ENCODE data around the gene CADPS2.

CADPS2 gene

DNA sequence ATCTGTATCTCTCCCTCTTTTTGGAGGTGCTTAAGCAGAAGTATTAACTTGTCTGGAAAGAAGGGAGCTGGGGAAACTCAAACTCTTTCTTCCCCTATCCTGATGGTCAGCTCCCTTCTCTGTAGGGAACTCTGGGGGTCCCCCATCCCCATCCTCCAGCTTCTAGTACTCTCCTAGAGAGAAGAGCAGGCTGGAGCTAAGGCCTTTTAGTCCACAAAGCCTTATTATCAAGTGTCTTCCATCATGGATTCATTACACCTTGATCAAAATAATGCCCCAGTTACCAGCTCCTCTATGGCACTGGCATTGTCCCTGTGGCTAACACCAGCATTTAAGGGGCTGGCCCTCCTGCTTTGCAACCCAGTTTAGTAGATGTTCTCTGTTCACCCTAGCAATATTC lies 35.7 kb downstream of the CADPS2 start:
- no peak overlapping the region for H3K27ac ChIP-seq
- TF ChIP-seq CTCF (IDR thresholded peaks at IDR 0.05) (no peak), ZFX (IDR thresholded peaks at IDR 0.05; ENCODE audit: borderline replicate concordance) (no peak)

DNA sequence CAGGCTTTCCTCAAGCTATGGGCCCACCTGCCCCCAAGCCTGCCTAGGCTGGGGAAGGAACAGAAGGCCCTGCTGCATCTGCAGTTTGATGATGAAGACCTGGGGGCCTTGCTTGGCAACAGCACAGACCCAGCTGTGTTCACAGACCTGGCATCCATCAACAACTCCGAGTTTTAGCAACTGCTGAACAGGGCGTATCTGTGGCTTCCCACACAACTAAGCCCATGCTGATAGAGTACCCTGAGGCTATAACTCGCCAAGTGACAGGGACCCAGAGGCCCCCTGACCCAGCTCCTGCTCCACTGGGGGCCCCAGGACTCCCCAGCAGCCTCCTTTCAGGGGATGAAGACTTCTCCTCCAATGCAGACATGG lies 36.3 kb downstream of the CADPS2 start:
- no peak overlapping the region for H3K27ac ChIP-seq
- TF ChIP-seq ZFX (IDR thresholded peaks at IDR 0.05; ENCODE audit: borderline replicate concordance): no peak
- no peak for TF ChIP-seq CTCF (IDR thresholded peaks at IDR 0.05)

- TF ChIP-seq ZFX (IDR thresholded peaks at IDR 0.05; ENCODE audit: borderline replicate concordance) (no peak), CTCF (IDR thresholded peaks at IDR 0.05) (no peak)
- no peak overlapping the region for H3K27ac ChIP-seq
Observed at GRCh38 chr7:122849322-122849956, 36.8 kb downstream of the CADPS2 start.

- H3K27ac ChIP-seq: no peak overlapping the region
- TF ChIP-seq CTCF (IDR thresholded peaks at IDR 0.05): no peak
- TF ChIP-seq ZFX (IDR thresholded peaks at IDR 0.05; ENCODE audit: borderline replicate concordance): no peak
Observed at GRCh38 chr7:122847871-122848473, 38.3 kb downstream of the CADPS2 start.

GRCh38 chr7:122846591-122846990 lies 39.7 kb downstream of the CADPS2 start:
- no peak for TF ChIP-seq CTCF (IDR thresholded peaks at IDR 0.05)
- TF ChIP-seq ZFX (IDR thresholded peaks at IDR 0.05; ENCODE audit: borderline replicate concordance): no peak
- no peak overlapping the region for H3K27ac ChIP-seq

DNA sequence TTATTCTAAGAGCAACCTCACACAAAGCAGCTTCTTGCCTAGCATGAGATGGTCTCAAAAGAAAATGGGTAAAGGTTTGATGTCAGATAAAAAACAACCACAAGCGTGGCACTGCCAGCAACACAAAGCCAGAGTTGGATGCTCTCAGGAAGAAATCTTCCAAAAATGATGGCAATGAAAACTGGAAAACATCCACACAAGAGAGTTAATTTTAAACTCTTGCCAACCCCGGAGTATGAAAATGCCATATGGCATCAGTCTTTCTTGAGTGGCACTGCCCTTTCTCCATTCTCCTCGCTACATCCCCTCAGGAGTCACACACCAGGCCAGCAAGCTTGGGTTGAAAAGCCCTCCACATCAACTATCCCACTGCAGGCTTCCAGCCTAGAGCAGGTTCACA lies 41.0 kb downstream of the CADPS2 start:
- TF ChIP-seq CTCF (IDR thresholded peaks at IDR 0.05): no peak
- no peak for TF ChIP-seq ZFX (IDR thresholded peaks at IDR 0.05; ENCODE audit: borderline replicate concordance)
- no peak overlapping the region for H3K27ac ChIP-seq

DNA sequence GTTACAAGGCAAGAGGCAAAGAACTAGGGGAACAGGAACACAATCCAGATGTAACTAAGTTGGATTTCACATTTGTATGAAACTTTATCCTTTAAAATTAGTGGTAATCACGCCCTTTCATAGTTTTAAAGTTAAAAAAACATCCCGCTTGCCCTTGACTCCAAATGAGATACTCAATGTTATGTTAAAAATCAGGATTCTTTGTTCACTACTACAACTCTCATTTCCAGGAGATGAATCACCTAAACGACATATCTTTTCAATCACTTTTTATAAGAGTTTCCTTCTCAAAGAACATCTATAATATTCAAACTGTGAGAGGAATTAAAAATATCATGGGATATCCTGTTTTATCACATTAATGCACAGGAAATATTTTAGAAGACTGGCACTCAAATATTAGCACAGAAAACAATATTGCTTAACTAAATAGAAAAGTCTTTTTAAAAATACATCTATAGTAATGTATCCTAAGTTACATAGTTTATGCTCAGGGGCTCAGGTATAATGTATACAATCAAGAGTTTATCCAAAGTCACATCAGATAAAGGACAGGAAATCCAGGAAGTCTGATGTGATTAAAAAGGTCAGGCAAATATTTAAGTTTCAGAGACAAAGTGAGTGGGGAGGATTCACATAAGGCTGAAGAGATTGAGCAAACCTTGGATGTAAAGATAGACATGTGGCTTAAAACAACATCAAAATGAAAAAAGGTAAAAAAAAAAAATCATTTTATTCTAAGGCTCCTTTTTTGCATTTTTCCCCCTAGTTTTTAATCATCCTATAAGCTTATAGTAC lies 41.9 kb downstream of the CADPS2 start:
- TF ChIP-seq CTCF (IDR thresholded peaks at IDR 0.05) (no peak), ZFX (IDR thresholded peaks at IDR 0.05; ENCODE audit: borderline replicate concordance) (no peak)
- peak overlapping the region; percentile 7; the same call in 1 of the 2 replicates for H3K27ac ChIP-seq
